HEK293 (cell line): ENCODE data around the gene SYS1.

Experiments
- GFI1B ChIP-seq: fragments of 450-650 bp; formaldehyde crosslinking; IDR thresholded peaks from 2 replicates; pipeline ENCODE4 v1.5.1; 2016; ENCODE audit warnings: missing biosample characterization, missing genetic modification characterization
- GLI2 ChIP-seq: fragments of 450-650 bp; formaldehyde crosslinking; IDR thresholded peaks from 2 replicates; pipeline ENCODE4; 2017; ENCODE audit warnings: missing biosample characterization, missing genetic modification characterization, low read depth, borderline replicate concordance
- ZBTB21 ChIP-seq: fragments of 450-650 bp; formaldehyde crosslinking; IDR thresholded peaks from 2 replicates; pipeline ENCODE4 v1.5.1; 2017; ENCODE audit warnings: missing biosample characterization, missing genetic modification characterization
- ZNF571 ChIP-seq: fragments of 450-650 bp; formaldehyde crosslinking; IDR thresholded peaks from 2 replicates; pipeline ENCODE4 v1.5.0; 2017; ENCODE audit warnings: missing biosample characterization, missing genetic modification characterization
- TF ChIP-seq, protein P1 (sequence below): fragments of 450-650 bp; formaldehyde crosslinking; IDR thresholded peaks from 2 replicates; pipeline ENCODE4 v1.5.1; 2016; ENCODE audit warnings: missing biosample characterization, missing genetic modification characterization

GRCh38 chr20:45391559-45391958 lies 28.6 kb downstream of the SYS1 start:
- no peak for TF ChIP-seq GLI2 (tag by site-specific recombination)
- TF ChIP-seq, protein P1, sequence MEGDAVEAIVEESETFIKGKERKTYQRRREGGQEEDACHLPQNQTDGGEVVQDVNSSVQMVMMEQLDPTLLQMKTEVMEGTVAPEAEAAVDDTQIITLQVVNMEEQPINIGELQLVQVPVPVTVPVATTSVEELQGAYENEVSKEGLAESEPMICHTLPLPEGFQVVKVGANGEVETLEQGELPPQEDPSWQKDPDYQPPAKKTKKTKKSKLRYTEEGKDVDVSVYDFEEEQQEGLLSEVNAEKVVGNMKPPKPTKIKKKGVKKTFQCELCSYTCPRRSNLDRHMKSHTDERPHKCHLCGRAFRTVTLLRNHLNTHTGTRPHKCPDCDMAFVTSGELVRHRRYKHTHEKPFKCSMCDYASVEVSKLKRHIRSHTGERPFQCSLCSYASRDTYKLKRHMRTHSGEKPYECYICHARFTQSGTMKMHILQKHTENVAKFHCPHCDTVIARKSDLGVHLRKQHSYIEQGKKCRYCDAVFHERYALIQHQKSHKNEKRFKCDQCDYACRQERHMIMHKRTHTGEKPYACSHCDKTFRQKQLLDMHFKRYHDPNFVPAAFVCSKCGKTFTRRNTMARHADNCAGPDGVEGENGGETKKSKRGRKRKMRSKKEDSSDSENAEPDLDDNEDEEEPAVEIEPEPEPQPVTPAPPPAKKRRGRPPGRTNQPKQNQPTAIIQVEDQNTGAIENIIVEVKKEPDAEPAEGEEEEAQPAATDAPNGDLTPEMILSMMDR: no peak
- TF ChIP-seq GFI1B: no peak
- no peak for TF ChIP-seq ZBTB21 (tag by site-specific recombination)
- no peak for TF ChIP-seq ZNF571 (tag by site-specific recombination)
